ENCODE results near the gene FRAS1.

Gene FRAS1

DNA sequence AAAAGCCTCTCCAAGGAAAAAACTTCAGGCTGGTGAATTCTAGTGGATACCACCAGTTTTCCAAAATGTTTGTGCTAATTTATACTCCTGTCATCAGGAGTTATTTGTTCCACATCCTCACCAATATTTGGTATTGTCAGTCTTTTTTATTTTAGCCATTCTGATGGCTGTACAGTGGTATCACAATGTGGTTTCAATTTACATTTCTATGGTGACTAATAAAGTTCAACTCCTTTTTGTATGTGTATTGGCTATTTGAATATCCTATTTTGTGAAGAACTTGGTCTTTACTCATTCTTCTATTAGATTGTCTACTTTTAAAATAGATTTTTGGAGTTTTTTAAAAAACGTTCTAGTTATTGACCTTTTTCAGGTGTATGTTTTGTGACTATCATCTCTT is 33.0 kb upstream of the FRAS1 start:
- H3K4me3 ChIP-seq (ENCODE audit: low read length) = no peak overlapping the region
- TF ChIP-seq, protein P1, sequence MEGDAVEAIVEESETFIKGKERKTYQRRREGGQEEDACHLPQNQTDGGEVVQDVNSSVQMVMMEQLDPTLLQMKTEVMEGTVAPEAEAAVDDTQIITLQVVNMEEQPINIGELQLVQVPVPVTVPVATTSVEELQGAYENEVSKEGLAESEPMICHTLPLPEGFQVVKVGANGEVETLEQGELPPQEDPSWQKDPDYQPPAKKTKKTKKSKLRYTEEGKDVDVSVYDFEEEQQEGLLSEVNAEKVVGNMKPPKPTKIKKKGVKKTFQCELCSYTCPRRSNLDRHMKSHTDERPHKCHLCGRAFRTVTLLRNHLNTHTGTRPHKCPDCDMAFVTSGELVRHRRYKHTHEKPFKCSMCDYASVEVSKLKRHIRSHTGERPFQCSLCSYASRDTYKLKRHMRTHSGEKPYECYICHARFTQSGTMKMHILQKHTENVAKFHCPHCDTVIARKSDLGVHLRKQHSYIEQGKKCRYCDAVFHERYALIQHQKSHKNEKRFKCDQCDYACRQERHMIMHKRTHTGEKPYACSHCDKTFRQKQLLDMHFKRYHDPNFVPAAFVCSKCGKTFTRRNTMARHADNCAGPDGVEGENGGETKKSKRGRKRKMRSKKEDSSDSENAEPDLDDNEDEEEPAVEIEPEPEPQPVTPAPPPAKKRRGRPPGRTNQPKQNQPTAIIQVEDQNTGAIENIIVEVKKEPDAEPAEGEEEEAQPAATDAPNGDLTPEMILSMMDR (conservative IDR thresholded peaks at IDR 0.05; ENCODE audit: low read depth, low read length) = no peak
- no peak for DNase-seq (ENCODE audit: low read depth)

DNA sequence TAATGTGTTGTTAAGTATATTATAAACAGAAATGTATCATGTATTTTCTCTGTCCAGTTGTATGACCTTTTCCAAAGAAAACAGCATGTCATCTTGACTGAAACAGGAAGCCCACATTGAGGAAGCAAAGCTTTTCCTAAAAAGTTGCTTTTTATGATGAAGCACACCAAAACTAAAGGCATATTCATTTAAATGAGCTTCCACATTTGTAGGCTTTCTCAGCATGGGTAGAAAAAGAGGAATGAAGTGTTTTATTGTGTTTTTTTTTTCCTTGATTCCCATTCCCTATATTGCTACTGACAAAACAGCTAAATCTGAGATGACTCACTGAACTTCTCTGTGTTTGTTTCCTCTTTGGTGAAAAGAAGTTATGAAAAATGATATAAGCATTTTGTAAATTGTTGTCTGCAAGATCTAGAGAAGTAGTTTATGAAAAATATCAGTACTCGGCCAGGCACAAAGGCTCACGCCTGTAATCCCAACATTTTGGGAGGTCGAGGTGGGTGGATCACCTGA is 32.5 kb upstream of the FRAS1 start:
- no peak overlapping the region for H3K4me3 ChIP-seq (ENCODE audit: low read length)
- no peak for DNase-seq (ENCODE audit: low read depth)
- TF ChIP-seq, protein P1 (conservative IDR thresholded peaks at IDR 0.05; ENCODE audit: low read depth, low read length) = no peak

DNA sequence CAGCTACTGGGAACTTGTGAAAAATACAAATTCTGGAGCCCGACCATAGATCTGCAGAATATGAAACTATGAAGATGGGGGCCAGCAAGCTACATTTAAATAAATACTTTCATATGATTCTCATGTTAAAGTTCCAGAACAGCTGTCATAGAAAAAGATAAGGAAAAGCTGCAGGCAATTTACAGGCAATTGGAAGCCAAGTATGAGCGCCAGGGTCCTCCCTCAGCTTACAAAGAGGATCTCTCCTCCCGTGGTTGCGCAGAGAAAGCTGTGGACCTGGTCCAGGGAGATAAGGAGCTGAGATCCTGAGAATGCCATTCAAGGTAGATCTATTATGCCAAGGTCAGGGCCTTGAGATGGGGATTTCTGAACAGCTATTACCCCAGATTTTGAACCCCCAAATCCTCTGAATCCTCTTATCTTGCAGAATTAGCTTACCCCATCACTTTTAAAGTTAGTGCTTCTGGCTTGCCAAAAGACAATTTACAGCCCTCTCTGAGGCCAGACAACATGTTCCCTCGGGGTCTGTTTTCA is 25.6 kb upstream of the FRAS1 start:
- TF ChIP-seq, protein P1 (conservative IDR thresholded peaks at IDR 0.05; ENCODE audit: low read depth, low read length) = no peak
- no peak for DNase-seq (ENCODE audit: low read depth)
- no peak overlapping the region for H3K4me3 ChIP-seq (ENCODE audit: low read length)

DNA sequence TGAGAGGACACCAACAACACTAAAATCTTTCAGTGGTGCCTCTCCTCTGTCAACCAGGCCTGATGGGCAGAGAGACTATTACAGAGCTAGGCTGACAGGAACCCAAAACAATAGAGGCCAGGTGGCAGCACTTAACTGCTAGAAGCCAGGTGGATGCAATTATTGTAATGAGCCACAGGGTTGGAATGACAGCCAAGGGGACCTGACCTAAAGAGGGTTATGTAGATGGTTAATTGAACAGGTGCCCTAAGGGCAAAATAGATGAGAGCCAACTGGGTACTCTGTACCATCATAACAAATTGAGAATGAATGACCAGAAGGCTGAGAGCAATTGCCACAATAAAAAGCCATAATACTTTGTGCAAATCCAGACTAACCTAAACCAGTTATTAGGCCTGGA is 24.7 kb upstream of the FRAS1 start:
- TF ChIP-seq, protein P1 (conservative IDR thresholded peaks at IDR 0.05; ENCODE audit: low read depth, low read length) = no peak
- no peak for DNase-seq (ENCODE audit: low read depth)
- H3K4me3 ChIP-seq (ENCODE audit: low read length) = no peak overlapping the region

DNA sequence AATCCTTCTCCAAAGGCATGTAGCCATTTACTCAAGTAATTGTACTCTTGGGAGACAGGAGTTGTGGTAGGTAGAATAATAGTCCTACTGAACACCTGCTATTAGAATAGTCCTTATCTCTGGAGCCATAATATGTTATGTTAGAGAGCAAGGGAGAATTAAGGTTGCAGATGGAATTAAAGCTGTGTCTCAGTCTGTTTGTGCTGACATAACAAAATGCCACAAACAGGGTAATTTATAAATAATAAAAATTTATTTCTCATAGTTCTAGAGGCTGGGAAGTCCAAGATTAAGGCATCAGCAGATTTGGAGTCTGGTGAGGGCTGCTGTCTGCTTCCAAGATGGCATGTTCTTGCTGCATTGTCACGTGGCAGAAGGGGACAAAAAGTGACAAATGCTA is 24.2 kb upstream of the FRAS1 start:
- TF ChIP-seq, protein P1 (conservative IDR thresholded peaks at IDR 0.05; ENCODE audit: low read depth, low read length) = no peak
- no peak overlapping the region for H3K4me3 ChIP-seq (ENCODE audit: low read length)
- no peak for DNase-seq (ENCODE audit: low read depth)

DNA sequence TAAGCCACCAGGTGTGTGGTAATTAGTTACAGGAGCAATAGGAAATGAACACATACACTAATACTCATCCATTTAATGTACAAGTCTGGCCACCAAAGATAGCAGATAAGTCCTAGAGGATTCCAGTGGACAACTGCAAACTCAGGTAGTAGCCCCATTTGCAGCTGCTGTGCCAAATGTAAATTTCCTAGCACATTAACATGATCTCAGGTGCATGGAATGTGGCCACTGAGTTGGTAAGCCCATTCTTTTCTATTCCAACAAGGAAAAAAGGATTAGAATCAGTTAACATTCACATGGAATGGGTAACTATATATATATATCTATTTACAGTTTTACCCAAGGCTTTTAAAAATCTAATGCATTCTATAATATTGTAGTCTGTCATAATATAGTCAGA is 23.3 kb upstream of the FRAS1 start:
- no peak overlapping the region for H3K4me3 ChIP-seq (ENCODE audit: low read length)
- DNase-seq (ENCODE audit: low read depth) = no peak
- TF ChIP-seq, protein P1 (conservative IDR thresholded peaks at IDR 0.05; ENCODE audit: low read depth, low read length) = no peak

DNA sequence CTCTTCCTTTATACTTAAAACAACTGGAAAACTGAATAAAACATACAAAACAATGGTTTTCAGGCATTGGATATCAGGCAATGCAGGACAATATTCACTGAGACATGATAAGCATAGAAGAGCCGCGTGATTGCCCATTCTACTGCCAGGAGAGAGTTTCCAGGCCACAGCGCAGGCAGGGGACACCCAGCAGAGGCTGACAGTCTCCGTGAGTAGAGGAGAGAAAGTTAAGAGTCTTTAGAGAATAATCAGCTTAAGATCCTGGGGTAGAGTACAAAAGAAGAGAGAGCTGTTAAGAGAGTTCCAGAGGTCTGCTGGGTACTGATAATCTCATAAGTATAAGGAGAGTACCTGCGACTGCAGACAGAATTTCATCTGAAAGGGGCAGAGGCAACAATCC is 18.4 kb upstream of the FRAS1 start:
- TF ChIP-seq, protein P1 (conservative IDR thresholded peaks at IDR 0.05; ENCODE audit: low read depth, low read length) = no peak
- DNase-seq (ENCODE audit: low read depth) = no peak
- no peak overlapping the region for H3K4me3 ChIP-seq (ENCODE audit: low read length)
